Right lobe of liver (tissue), 4 donors: Measurements from ENCODE around the gene CD151.

ENCODE experiments used
- CTCF ChIP-seq, 4 donors: fragments of 200-600 bp in 3 of 4; fragments of 450-650 bp in 1 of 4; IDR thresholded peaks; one replicate each; pipeline versions ENCODE4 v1.5.1 to v1.8.0; 2016 to 2022; ENCODE audit warnings: antibody characterized with exemption in 4 of 4, mild to moderate bottlenecking in 2 of 4
- POLR2A ChIP-seq: fragments of 450-650 bp; IDR thresholded peaks from one replicate; pipeline ENCODE4 v1.6.1; 2017; ENCODE audit warnings: antibody characterized with exemption, mild to moderate bottlenecking
- donor health status: DM: no; HTN: no; CAD: no.
- donor health status: DM: no; HTN: no; CAD: no.
- donor health status: DM: no; HTN: yes; CAD: no.

GRCh38 chr11:847876-848275 is 15.1 kb downstream of the CD151 start:
- TF ChIP-seq POLR2A = no peak
- TF ChIP-seq CTCF (IDR thresholded peaks at IDR 0.05) = no peak
